ENCODE measurements around the gene NDST4. TPM values are rescaled to one million over a fixed set of nuclear protein-coding genes. Genes with fewer than 3 reads are reported as not detected.

The NDST4 gene
- total RNA-seq: not detected
- polyA plus RNA-seq (ENCODE audit: insufficient read length in 6 of 6): 1 to 10 TPM in 1 of 6 donors, under 1 TPM in 5; 0.34 to 1.2 (median 0.74) TPM
- long read RNA-seq, donor 1: 0 reads
- long read RNA-seq, donor 2: 0 reads
- long read RNA-seq, donor 3: 0 reads
- long read RNA-seq, donor 4: 0 reads
- long read RNA-seq, donor 5: 0 reads
- long read RNA-seq, donor 6: 0 reads
- long read RNA-seq, donor 7: 0 reads
- long read RNA-seq, donor 8: 0 reads
- long read RNA-seq, donor 9: 0 reads
- long read RNA-seq, donor 10: 0 reads
- long read RNA-seq, donor 11, partial matches to known transcripts: 0 of 1 reads
- long read RNA-seq, donor 11, other reads (novel, unspliced or antisense): 0 of 1 reads
- long read RNA-seq, donor 12: 0 reads

GRCh38 chr4:115113506-115114106 lies at the start of gene NDST4:
NDST4 (minus strand) TSS chr4:115113620; CDS start chr4:115077036, 36,584 bp downstream.
- H3K4me3 ChIP-seq: no peak within 1 kb of the TSS
- peak in 2 of 4 donors; percentile 32 to 61 for DNase-seq
- no peaks in the 10 kb centered on the region for H3K4me1 ChIP-seq
- TF ChIP-seq CTCF (IDR thresholded peaks at IDR 0.05): no peak
- H3K27ac ChIP-seq: no peak within 1 kb of the TSS
- H3K27me3 ChIP-seq: no peaks in the 10 kb centered on the region
- no peak for ATAC-seq
- no peaks in the 10 kb centered on the region for H3K36me3 ChIP-seq
- no peaks in the 10 kb centered on the region for H3K9me3 ChIP-seq
- intact Hi-C loops (cut with DNase I): no loop called here

GRCh38 chr4:115159141-115159540 lies 45.7 kb upstream of the NDST4 start:
- ATAC-seq (no peak), DNase-seq (no peak)
- no peaks in the 10 kb centered on the region for H3K4me1 ChIP-seq
- H3K27me3 ChIP-seq: no peaks in the 10 kb centered on the region
- H3K9me3 ChIP-seq: no peaks in the 10 kb centered on the region
- no peak overlapping the region for H3K27ac ChIP-seq
- intact Hi-C loops (cut with DNase I): no loop called here
- TF ChIP-seq CTCF (IDR thresholded peaks at IDR 0.05): no peak
- H3K36me3 ChIP-seq: no peaks in the 10 kb centered on the region
- no peak overlapping the region for H3K4me3 ChIP-seq

- TF ChIP-seq CTCF (IDR thresholded peaks at IDR 0.05): no peak
- Histone ChIP-seq H3K9me3 (no peaks in the 10 kb centered on the region), H3K4me1 (no peaks in the 10 kb centered on the region), H3K36me3 (no peaks in the 10 kb centered on the region), H3K27me3 (no peaks in the 10 kb centered on the region), H3K27ac (no peak overlapping the region), H3K4me3 (no peak overlapping the region)
- ATAC-seq: no peak
- DNase-seq: no peak
- intact Hi-C loops (cut with DNase I): no loop called here
Observed at GRCh38 chr4:115158296-115158695, 44.9 kb upstream of the NDST4 start.

- DNase-seq: no peak
Observed at GRCh38 chr4:115154826-115155225, 41.4 kb upstream of the NDST4 start.

More at GRCh38 chr4:115154826-115155225, 41.4 kb upstream of the NDST4 start:
- Histone ChIP-seq H3K27me3 (no peaks in the 10 kb centered on the region), H3K4me3 (no peak overlapping the region), H3K9me3 (no peaks in the 10 kb centered on the region), H3K4me1 (no peaks in the 10 kb centered on the region), H3K36me3 (no peaks in the 10 kb centered on the region), H3K27ac (no peak overlapping the region)
- no peak for ATAC-seq
- intact Hi-C loops (cut with DNase I): no loop called here
- TF ChIP-seq CTCF (IDR thresholded peaks at IDR 0.05): no peak
